Measurements from ENCODE around the gene NBEA. TPM values are rescaled to one million over a fixed set of nuclear protein-coding genes. Genes with fewer than 3 reads are reported as not detected.

NBEA gene
- total and polyA plus RNA-seq, 2 experiments from 2014 or later: 9.1 to 29.1 TPM

GRCh38 chr13:35472323-35472881 lies 530.3 kb downstream of the NBEA start:
- peak overlapping the region; percentile 84 for H3K4me3 Mint-ChIP-seq
- no peak overlapping the region for H3K27ac Mint-ChIP-seq

DNA sequence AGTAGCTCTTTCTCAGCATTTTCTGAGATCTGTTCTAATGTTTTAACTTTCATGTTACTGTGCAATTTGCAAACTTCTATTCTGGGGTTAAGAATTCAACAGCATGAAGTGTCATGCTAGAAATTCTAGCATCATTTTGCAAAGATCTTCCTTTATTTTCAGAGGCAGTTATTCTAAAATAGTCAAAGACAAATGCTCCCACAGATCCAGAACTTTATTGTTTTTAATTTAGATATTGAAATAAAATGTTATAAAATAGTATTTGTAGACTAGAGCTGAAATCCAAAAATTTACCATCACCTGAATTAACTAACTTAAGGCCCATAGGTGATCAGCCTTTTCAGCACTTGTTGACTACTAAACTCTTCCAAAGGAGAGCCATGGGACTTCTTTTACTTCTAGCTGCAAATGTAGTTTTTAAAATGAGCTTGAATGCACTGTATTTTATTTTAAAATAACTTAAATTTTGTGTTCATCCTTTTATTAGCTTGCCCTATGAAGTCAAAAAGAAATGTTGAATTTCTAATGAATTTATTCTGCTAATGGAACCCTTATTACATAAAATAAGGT lies 531.2 kb downstream of the NBEA start:
- Histone ChIP-seq H3K4me1 (ENCODE audit: insufficient read depth) (peaks cover 54% of the 10 kb centered on the region), H4K20me1 (replicated peaks; ENCODE audit: insufficient read depth) (peaks cover 31% of the 10 kb centered on the region), H3K9me2 (ENCODE audit: insufficient read depth) (no peaks in the 10 kb centered on the region), H3K4me3 (no peak overlapping the region), H2AFZ (no peak overlapping the region), H3K36me3 (ENCODE audit: insufficient read depth) (no peaks in the 10 kb centered on the region), H3K79me2 (replicated peaks; ENCODE audit: insufficient read depth) (no peaks in the 10 kb centered on the region), H3K27ac (ENCODE audit: low read depth) (no peak overlapping the region), H3K27me3 (ENCODE audit: insufficient read depth) (peaks cover 99% of the 10 kb centered on the region), H3F3A (replicated peaks; ENCODE audit: low read depth) (no peaks in the 10 kb centered on the region; the same call in 1 of the 2 replicates), H3K4me2 (no peak overlapping the region)
- Mint-ChIP-seq H3K27ac (no peak overlapping the region), H3K9me3 (no peaks in the 10 kb centered on the region), H3K4me3 (no peak overlapping the region), H3K27me3 (ENCODE audit: insufficient read depth, low read depth, poor library complexity) (peaks cover 82% of the 10 kb centered on the region), H3K36me3 (ENCODE audit: low read depth) (no peaks in the 10 kb centered on the region), H3K4me1 (peaks cover 50% of the 10 kb centered on the region)
- ATAC-seq: no peak
- DNase-seq (ENCODE audit: low spot score): no peak
- TF ChIP-seq, protein P1, sequence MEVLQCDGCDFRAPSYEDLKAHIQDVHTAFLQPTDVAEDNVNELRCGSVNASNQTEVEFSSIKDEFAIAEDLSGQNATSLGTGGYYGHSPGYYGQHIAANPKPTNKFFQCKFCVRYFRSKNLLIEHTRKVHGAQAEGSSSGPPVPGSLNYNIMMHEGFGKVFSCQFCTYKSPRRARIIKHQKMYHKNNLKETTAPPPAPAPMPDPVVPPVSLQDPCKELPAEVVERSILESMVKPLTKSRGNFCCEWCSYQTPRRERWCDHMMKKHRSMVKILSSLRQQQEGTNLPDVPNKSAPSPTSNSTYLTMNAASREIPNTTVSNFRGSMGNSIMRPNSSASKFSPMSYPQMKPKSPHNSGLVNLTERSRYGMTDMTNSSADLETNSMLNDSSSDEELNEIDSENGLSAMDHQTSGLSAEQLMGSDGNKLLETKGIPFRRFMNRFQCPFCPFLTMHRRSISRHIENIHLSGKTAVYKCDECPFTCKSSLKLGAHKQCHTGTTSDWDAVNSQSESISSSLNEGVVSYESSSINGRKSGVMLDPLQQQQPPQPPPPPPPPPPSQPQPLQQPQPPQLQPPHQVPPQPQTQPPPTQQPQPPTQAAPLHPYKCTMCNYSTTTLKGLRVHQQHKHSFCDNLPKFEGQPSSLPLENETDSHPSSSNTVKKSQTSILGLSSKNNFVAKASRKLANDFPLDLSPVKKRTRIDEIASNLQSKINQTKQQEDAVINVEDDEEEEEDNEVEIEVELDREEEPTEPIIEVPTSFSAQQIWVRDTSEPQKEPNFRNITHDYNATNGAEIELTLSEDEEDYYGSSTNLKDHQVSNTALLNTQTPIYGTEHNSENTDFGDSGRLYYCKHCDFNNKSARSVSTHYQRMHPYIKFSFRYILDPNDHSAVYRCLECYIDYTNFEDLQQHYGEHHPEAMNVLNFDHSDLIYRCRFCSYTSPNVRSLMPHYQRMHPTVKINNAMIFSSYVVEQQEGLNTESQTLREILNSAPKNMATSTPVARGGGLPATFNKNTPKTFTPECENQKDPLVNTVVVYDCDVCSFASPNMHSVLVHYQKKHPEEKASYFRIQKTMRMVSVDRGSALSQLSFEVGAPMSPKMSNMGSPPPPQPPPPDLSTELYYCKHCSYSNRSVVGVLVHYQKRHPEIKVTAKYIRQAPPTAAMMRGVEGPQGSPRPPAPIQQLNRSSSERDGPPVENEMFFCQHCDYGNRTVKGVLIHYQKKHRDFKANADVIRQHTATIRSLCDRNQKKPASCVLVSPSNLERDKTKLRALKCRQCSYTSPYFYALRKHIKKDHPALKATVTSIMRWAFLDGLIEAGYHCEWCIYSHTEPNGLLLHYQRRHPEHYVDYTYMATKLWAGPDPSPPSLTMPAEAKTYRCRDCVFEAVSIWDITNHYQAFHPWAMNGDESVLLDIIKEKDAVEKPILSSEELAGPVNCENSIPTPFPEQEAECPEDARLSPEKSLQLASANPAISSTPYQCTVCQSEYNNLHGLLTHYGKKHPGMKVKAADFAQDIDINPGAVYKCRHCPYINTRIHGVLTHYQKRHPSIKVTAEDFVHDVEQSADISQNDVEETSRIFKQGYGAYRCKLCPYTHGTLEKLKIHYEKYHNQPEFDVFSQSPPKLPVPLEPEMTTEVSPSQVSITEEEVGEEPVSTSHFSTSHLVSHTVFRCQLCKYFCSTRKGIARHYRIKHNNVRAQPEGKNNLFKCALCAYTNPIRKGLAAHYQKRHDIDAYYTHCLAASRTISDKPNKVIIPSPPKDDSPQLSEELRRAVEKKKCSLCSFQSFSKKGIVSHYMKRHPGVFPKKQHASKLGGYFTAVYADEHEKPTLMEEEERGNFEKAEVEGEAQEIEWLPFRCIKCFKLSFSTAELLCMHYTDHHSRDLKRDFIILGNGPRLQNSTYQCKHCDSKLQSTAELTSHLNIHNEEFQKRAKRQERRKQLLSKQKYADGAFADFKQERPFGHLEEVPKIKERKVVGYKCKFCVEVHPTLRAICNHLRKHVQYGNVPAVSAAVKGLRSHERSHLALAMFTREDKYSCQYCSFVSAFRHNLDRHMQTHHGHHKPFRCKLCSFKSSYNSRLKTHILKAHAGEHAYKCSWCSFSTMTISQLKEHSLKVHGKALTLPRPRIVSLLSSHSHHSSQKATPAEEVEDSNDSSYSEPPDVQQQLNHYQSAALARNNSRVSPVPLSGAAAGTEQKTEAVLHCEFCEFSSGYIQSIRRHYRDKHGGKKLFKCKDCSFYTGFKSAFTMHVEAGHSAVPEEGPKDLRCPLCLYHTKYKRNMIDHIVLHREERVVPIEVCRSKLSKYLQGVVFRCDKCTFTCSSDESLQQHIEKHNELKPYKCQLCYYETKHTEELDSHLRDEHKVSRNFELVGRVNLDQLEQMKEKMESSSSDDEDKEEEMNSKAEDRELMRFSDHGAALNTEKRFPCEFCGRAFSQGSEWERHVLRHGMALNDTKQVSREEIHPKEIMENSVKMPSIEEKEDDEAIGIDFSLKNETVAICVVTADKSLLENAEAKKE (CRISPR knock-in tag; IDR thresholded peaks at IDR 0.05): no peak
- TF ChIP-seq ETS1 (IDR thresholded peaks at IDR 0.05): no peak
- TF ChIP-seq CREB1 (CRISPR knock-in tag; IDR thresholded peaks at IDR 0.05; ENCODE audit: low read depth): no peak
- no peak for TF ChIP-seq ZNF114 (CRISPR knock-in tag; IDR thresholded peaks at IDR 0.05)
- no peak for TF ChIP-seq EZH2phosphoT487 (IDR thresholded peaks at IDR 0.05; ENCODE audit: unreplicated experiment)
- TF ChIP-seq EZH2 (IDR thresholded peaks at IDR 0.05; ENCODE audit: low read depth, unreplicated experiment): no peak
- TF ChIP-seq, protein P2, sequence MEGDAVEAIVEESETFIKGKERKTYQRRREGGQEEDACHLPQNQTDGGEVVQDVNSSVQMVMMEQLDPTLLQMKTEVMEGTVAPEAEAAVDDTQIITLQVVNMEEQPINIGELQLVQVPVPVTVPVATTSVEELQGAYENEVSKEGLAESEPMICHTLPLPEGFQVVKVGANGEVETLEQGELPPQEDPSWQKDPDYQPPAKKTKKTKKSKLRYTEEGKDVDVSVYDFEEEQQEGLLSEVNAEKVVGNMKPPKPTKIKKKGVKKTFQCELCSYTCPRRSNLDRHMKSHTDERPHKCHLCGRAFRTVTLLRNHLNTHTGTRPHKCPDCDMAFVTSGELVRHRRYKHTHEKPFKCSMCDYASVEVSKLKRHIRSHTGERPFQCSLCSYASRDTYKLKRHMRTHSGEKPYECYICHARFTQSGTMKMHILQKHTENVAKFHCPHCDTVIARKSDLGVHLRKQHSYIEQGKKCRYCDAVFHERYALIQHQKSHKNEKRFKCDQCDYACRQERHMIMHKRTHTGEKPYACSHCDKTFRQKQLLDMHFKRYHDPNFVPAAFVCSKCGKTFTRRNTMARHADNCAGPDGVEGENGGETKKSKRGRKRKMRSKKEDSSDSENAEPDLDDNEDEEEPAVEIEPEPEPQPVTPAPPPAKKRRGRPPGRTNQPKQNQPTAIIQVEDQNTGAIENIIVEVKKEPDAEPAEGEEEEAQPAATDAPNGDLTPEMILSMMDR (conservative IDR thresholded peaks at IDR 0.05; ENCODE audit: low read depth in 2 of 2): no peak
- TF ChIP-seq NANOG (IDR thresholded peaks at IDR 0.05; ENCODE audit: borderline replicate concordance): no peak

More at GRCh38 chr13:35472323-35472881, 530.3 kb downstream of the NBEA start:
- peaks cover 24% of the 10 kb centered on the region for H4K20me1 ChIP-seq (replicated peaks; ENCODE audit: insufficient read depth)
- H3K4me2 ChIP-seq: peak overlapping the region; percentile 85
- H3F3A ChIP-seq (replicated peaks; ENCODE audit: low read depth): no peaks in the 10 kb centered on the region; the same call in 1 of the 2 replicates
- H3K79me2 ChIP-seq (replicated peaks; ENCODE audit: insufficient read depth): no peaks in the 10 kb centered on the region
- H3K9me2 ChIP-seq (ENCODE audit: insufficient read depth): no peaks in the 10 kb centered on the region
- Mint-ChIP-seq H3K4me1 (peaks cover 41% of the 10 kb centered on the region), H3K9me3 (no peaks in the 10 kb centered on the region), H3K27me3 (ENCODE audit: insufficient read depth, low read depth, poor library complexity) (peaks cover 73% of the 10 kb centered on the region), H3K36me3 (ENCODE audit: low read depth) (no peaks in the 10 kb centered on the region)
- DNase-seq (ENCODE audit: low spot score): peak; percentile 30
- no peak overlapping the region for H3K27ac ChIP-seq (ENCODE audit: low read depth)
- H3K4me3 ChIP-seq: peak overlapping the region; percentile 71
- no peak overlapping the region for H2AFZ ChIP-seq
- H3K36me3 ChIP-seq (ENCODE audit: insufficient read depth): no peaks in the 10 kb centered on the region
- peaks cover 50% of the 10 kb centered on the region for H3K4me1 ChIP-seq (ENCODE audit: insufficient read depth)
- peaks cover 93% of the 10 kb centered on the region for H3K27me3 ChIP-seq (ENCODE audit: insufficient read depth)
- ATAC-seq: no peak
- TF ChIP-seq EZH2phosphoT487 (IDR thresholded peaks at IDR 0.05; ENCODE audit: unreplicated experiment): peak; percentile 32
- no peak for TF ChIP-seq ETS1 (IDR thresholded peaks at IDR 0.05)

Measured in GM23338 (cell line).